MG63 (cell line): ENCODE results near the gene HPN. TPM values are rescaled to one million over a fixed set of nuclear protein-coding genes. Genes with fewer than 3 reads are reported as not detected.
"Not testable (repeated sequence)": the region's sequence is repeated elsewhere in the genome, so short reads cannot be mapped to it uniquely, and the experiment has no call there.

Source experiments
- DNase-seq: peaks from one replicate; pipeline ENCODE4 v3.0.0-alpha.2; 2020
- H3K27me3 ChIP-seq: fragments of 250-450 bp; sonication (Bioruptor Pico); 2 replicates; pipeline ENCODE4 v1.5.1; 2020; ENCODE audit warnings: mild to moderate bottlenecking, moderate library complexity
- H3K36me3 ChIP-seq: fragments of 250-450 bp; sonication (Bioruptor Pico); 2 replicates; pipeline ENCODE4 v1.5.1; 2020; ENCODE audit warnings: mild to moderate bottlenecking, moderate library complexity
- H3K4me3 ChIP-seq: fragments of 250-450 bp; sonication (Bioruptor Pico); 2 replicates; pipeline ENCODE4 v1.5.1; 2020; ENCODE audit warnings: mild to moderate bottlenecking, moderate library complexity
- H3K9me3 ChIP-seq: fragments of 250-450 bp; sonication (Bioruptor Pico); 2 replicates; pipeline ENCODE4 v1.5.1; 2020; ENCODE audit warnings: mild to moderate bottlenecking, moderate library complexity
- total RNA-seq: library from RNA; depleted of rRNA; stranded (reverse); fragments of >200 nt; shearing (Covaris generic); gene quantifications from 2 replicates; pipeline ENCODE4 v1.2.3, GENCODE V29; 2014; ENCODE audit warnings: low replicate concordance; rRNA removed

Gene HPN
- not detected in 2 replicates for total RNA-seq

- Histone ChIP-seq H3K9me3 (no peaks in the 10 kb centered on the region), H3K36me3 (no peaks in the 10 kb centered on the region), H3K4me3 (no peak within 1 kb of the TSS), H3K27me3 (no peaks in the 10 kb centered on the region)
- DNase-seq, result no peak
These were observed at the start of gene HPN for GRCh38 chr19:35041548-35042055. HPN (plus strand) TSS chr19:35041721; CDS start chr19:35042507, 786 bp downstream.

- H3K9me3 ChIP-seq, H3K27me3 ChIP-seq, H3K36me3 ChIP-seq, DNase-seq, H3K4me3 ChIP-seq: not testable (repeated sequence)
These were observed 48.9 kb upstream of the HPN start for GRCh38 chr19:34992582-34992981.

- no peaks in the 10 kb centered on the region for H3K36me3 ChIP-seq
- H3K27me3 ChIP-seq, result no peaks in the 10 kb centered on the region
- DNase-seq, result no peak
- no peaks in the 10 kb centered on the region for H3K9me3 ChIP-seq
- H3K4me3 ChIP-seq, result no peak overlapping the region
These were observed 47.3 kb upstream of the HPN start for GRCh38 chr19:34994286-34994642.

GRCh38 chr19:34994643-34995541 is 46.6 kb upstream of the HPN start:
- no peak overlapping the region for H3K4me3 ChIP-seq
- H3K27me3 ChIP-seq, result no peaks in the 10 kb centered on the region
- H3K9me3 ChIP-seq, result no peaks in the 10 kb centered on the region
- no peak for DNase-seq
- no peaks in the 10 kb centered on the region for H3K36me3 ChIP-seq

GRCh38 chr19:34995551-34995950 is 46.0 kb upstream of the HPN start:
- Histone ChIP-seq H3K36me3 (no peaks in the 10 kb centered on the region), H3K27me3 (no peaks in the 10 kb centered on the region), H3K9me3 (no peaks in the 10 kb centered on the region), H3K4me3 (no peak overlapping the region)
- DNase-seq, result no peak

GRCh38 chr19:34997071-34997617 is 44.4 kb upstream of the HPN start:
- Histone ChIP-seq H3K36me3 (peaks cover 9% of the 10 kb centered on the region), H3K27me3 (no peaks in the 10 kb centered on the region), H3K9me3 (no peaks in the 10 kb centered on the region), H3K4me3 (no peak overlapping the region)
- no peak for DNase-seq

GRCh38 chr19:34998224-34998623 is 43.3 kb upstream of the HPN start:
- not testable (repeated sequence) for H3K9me3 ChIP-seq, H3K4me3 ChIP-seq, H3K27me3 ChIP-seq, DNase-seq
- peaks cover 20% of the 10 kb centered on the region for H3K36me3 ChIP-seq

- no peaks in the 10 kb centered on the region for H3K9me3 ChIP-seq
- H3K4me3 ChIP-seq, result peak overlapping the region; percentile 71; the same call in 1 of the 2 replicates
- H3K27me3 ChIP-seq, result no peaks in the 10 kb centered on the region
- no peak for DNase-seq
- H3K36me3 ChIP-seq, result peaks cover 27% of the 10 kb centered on the region
These were observed 42.6 kb upstream of the HPN start for GRCh38 chr19:34998777-34999497.

- Histone ChIP-seq H3K9me3 (no peaks in the 10 kb centered on the region), H3K36me3 (peaks cover 35% of the 10 kb centered on the region), H3K27me3 (no peaks in the 10 kb centered on the region), H3K4me3 (peak within 1 kb of the TSS; percentile 71)
- DNase-seq, result peak; percentile 91
These were observed 41.8 kb upstream of the HPN start, which contains the start of gene GRAMD1A for GRCh38 chr19:34999498-35000337. GRAMD1A (plus strand) TSS chr19:35000323; CDS start chr19:35000479, 156 bp downstream.

- no peak for DNase-seq
These were observed 41.2 kb upstream of the HPN start for GRCh38 chr19:35000338-35000646.

GRCh38 chr19:35000647-35001501 is 40.6 kb upstream of the HPN start:
- peak; percentile 59 for DNase-seq
- Histone ChIP-seq H3K27me3 (no peaks in the 10 kb centered on the region), H3K9me3 (no peaks in the 10 kb centered on the region), H3K4me3 (peak overlapping the region; percentile 71), H3K36me3 (peaks cover 44% of the 10 kb centered on the region)

More at GRCh38 chr19:35000338-35000646, 41.2 kb upstream of the HPN start:
- Histone ChIP-seq H3K36me3 (peaks cover 38% of the 10 kb centered on the region), H3K9me3 (no peaks in the 10 kb centered on the region), H3K4me3 (peak overlapping the region; percentile 71), H3K27me3 (no peaks in the 10 kb centered on the region)

- Histone ChIP-seq H3K4me3 (peak overlapping the region; percentile 71; the same call in 1 of the 2 replicates), H3K27me3 (no peaks in the 10 kb centered on the region), H3K36me3 (peaks cover 55% of the 10 kb centered on the region), H3K9me3 (no peaks in the 10 kb centered on the region)
- DNase-seq, result no peak
These were observed 39.4 kb upstream of the HPN start for GRCh38 chr19:35002037-35002535.

GRCh38 chr19:35004517-35005255 is 36.8 kb upstream of the HPN start:
- Histone ChIP-seq H3K9me3 (no peaks in the 10 kb centered on the region), H3K27me3 (no peaks in the 10 kb centered on the region), H3K36me3 (peaks cover 73% of the 10 kb centered on the region), H3K4me3 (no peak overlapping the region)
- DNase-seq, result no peak

GRCh38 chr19:35005256-35005977 is 36.1 kb upstream of the HPN start:
- no peak for DNase-seq
- peaks cover 80% of the 10 kb centered on the region for H3K36me3 ChIP-seq
- H3K9me3 ChIP-seq, result no peaks in the 10 kb centered on the region
- no peak overlapping the region for H3K4me3 ChIP-seq
- no peaks in the 10 kb centered on the region for H3K27me3 ChIP-seq
